Activated T-cell treated with anti-CD3 and anti-CD28 coated beads, Interleukin-2, amount 50 U/mL, for 4 hours (primary cell): Measurements from ENCODE around the gene BTBD9. TPM values are rescaled to one million over a fixed set of nuclear protein-coding genes. Genes with fewer than 3 reads are reported as not detected.

ENCODE experiments used
- ATAC-seq, 2 donors: fragments of 200-7000 bp; cut with Tn5 transposase; one replicate each; pipeline ENCODE4 v1.10.0; 2021
- DNase-seq: peaks from one replicate; pipeline ENCODE4 v3.0.0-alpha.2; 2020
- H3K27me3 Mint-ChIP-seq: one replicate; pipeline ENCODE4 v1.8.0; 2021; ENCODE audit warnings: low read depth, mixed read lengths
- H3K36me3 Mint-ChIP-seq: one replicate; pipeline ENCODE4 v1.8.0; 2022; ENCODE audit warnings: mixed read lengths; ENCODE audit not compliant: insufficient read depth
- H3K4me1 Mint-ChIP-seq: one replicate; pipeline ENCODE4 v1.8.0; 2021; ENCODE audit warnings: low read depth, mixed read lengths
- H3K4me3 Mint-ChIP-seq: one replicate; pipeline ENCODE4 v1.8.0; 2021; ENCODE audit warnings: mild to moderate bottlenecking, moderate library complexity, mixed read lengths
- H3K9me3 Mint-ChIP-seq: one replicate; pipeline ENCODE4 v1.8.0; 2021; ENCODE audit warnings: mixed read lengths
- total RNA-seq, 3 donors: library from RNA; stranded (reverse); gene quantifications; one replicate each; pipeline ENCODE4 v1.2.1, GENCODE V29; 2021

The BTBD9 gene
- total RNA-seq, 3 donors from 2014 or later: 13.1 to 22.9 (median 15.5) TPM

GRCh38 chr6:38573801-38574395 is 65.8 kb downstream of the BTBD9 start:
- DNase-seq (no peak), ATAC-seq (no peak)
- H3K9me3 Mint-ChIP-seq: no peaks in the 10 kb centered on the region
- peaks cover 34% of the 10 kb centered on the region for H3K36me3 Mint-ChIP-seq
- no peaks in the 10 kb centered on the region for H3K27me3 Mint-ChIP-seq
- H3K4me1 Mint-ChIP-seq: peaks cover 22% of the 10 kb centered on the region
- H3K4me3 Mint-ChIP-seq: no peak overlapping the region

GRCh38 chr6:38572186-38572813 is 67.4 kb downstream of the BTBD9 start:
- DNase-seq (no peak), ATAC-seq (peak; percentile 98)
- H3K27me3 Mint-ChIP-seq: no peaks in the 10 kb centered on the region
- peaks cover 20% of the 10 kb centered on the region for H3K4me1 Mint-ChIP-seq
- no peaks in the 10 kb centered on the region for H3K9me3 Mint-ChIP-seq
- peak overlapping the region; percentile 47 for H3K4me3 Mint-ChIP-seq
- peaks cover 31% of the 10 kb centered on the region for H3K36me3 Mint-ChIP-seq

- DNase-seq (no peak), ATAC-seq (peak in 1 of 2 donors; percentile 14)
- Mint-ChIP-seq H3K4me3 (peak overlapping the region; percentile 47), H3K36me3 (peaks cover 27% of the 10 kb centered on the region), H3K27me3 (no peaks in the 10 kb centered on the region), H3K4me1 (peaks cover 20% of the 10 kb centered on the region), H3K9me3 (no peaks in the 10 kb centered on the region)
Observed at GRCh38 chr6:38571721-38572120, 68.0 kb downstream of the BTBD9 start.

- no peak overlapping the region for H3K4me3 Mint-ChIP-seq
- ATAC-seq (no peak), DNase-seq (no peak)
- H3K27me3 Mint-ChIP-seq: no peaks in the 10 kb centered on the region
- H3K36me3 Mint-ChIP-seq: peaks cover 23% of the 10 kb centered on the region
- H3K9me3 Mint-ChIP-seq: no peaks in the 10 kb centered on the region
- peaks cover 20% of the 10 kb centered on the region for H3K4me1 Mint-ChIP-seq
Observed at GRCh38 chr6:38570750-38571149, 69.0 kb downstream of the BTBD9 start.

DNA sequence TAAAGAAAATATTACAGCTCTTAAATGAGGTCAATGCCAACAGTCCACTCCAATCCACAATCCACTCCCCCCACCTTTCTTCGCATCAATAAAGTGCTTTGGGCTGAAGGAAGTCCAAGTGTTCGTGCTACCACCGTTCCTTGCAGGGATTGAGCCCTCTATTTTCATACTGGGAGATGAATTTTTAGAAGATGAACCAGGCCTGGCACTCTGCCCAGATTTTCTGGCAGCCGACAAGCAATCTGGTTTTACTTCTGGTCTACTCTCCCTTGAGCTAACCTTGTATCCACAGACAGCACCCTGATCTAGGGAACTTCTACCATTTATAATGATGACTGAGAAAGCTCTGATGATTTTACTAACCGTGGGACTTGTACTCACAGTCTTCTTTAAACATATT is 72.3 kb downstream of the BTBD9 start:
- Mint-ChIP-seq H3K4me3 (no peak overlapping the region), H3K9me3 (no peaks in the 10 kb centered on the region), H3K4me1 (peaks cover 16% of the 10 kb centered on the region), H3K36me3 (peaks cover 9% of the 10 kb centered on the region), H3K27me3 (no peaks in the 10 kb centered on the region)
- DNase-seq (no peak), ATAC-seq (no peak)

GRCh38 chr6:38566295-38567030 is 73.3 kb downstream of the BTBD9 start:
- no peak overlapping the region for H3K4me3 Mint-ChIP-seq
- peaks cover 12% of the 10 kb centered on the region for H3K36me3 Mint-ChIP-seq
- no peaks in the 10 kb centered on the region for H3K9me3 Mint-ChIP-seq
- peaks cover 6% of the 10 kb centered on the region for H3K4me1 Mint-ChIP-seq
- DNase-seq (no peak), ATAC-seq (no peak)
- H3K27me3 Mint-ChIP-seq: no peaks in the 10 kb centered on the region

DNA sequence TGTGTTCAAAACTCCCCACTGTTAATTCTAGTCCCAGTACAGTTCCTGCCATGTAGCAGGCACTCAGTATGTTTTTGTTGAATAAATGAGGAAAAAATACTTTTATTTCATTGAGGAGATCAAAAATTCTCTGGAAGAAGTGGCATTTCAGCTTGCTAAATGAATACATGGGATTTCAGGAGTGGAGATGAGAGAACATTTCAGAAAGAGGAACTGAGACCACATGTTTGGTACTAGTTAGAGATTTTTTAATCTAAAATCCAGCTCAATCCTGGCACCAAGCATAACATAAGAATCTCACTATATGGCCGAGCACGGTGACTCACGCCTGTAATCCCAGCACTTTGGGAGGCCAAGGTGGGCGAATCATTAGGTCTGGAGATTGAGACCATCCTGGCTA is 75.4 kb downstream of the BTBD9 start:
- peaks cover 2% of the 10 kb centered on the region for H3K4me1 Mint-ChIP-seq
- no peak for ATAC-seq

GRCh38 chr6:38555606-38556005 is 84.1 kb downstream of the BTBD9 start:
- H3K4me3 Mint-ChIP-seq: no peak overlapping the region

More for the DNA sequence above, 75.4 kb downstream of the BTBD9 start:
- H3K4me3 Mint-ChIP-seq: no peak overlapping the region
- H3K36me3 Mint-ChIP-seq: peaks cover 15% of the 10 kb centered on the region
- no peaks in the 10 kb centered on the region for H3K9me3 Mint-ChIP-seq
- H3K27me3 Mint-ChIP-seq: no peaks in the 10 kb centered on the region
- no peak for DNase-seq

DNA sequence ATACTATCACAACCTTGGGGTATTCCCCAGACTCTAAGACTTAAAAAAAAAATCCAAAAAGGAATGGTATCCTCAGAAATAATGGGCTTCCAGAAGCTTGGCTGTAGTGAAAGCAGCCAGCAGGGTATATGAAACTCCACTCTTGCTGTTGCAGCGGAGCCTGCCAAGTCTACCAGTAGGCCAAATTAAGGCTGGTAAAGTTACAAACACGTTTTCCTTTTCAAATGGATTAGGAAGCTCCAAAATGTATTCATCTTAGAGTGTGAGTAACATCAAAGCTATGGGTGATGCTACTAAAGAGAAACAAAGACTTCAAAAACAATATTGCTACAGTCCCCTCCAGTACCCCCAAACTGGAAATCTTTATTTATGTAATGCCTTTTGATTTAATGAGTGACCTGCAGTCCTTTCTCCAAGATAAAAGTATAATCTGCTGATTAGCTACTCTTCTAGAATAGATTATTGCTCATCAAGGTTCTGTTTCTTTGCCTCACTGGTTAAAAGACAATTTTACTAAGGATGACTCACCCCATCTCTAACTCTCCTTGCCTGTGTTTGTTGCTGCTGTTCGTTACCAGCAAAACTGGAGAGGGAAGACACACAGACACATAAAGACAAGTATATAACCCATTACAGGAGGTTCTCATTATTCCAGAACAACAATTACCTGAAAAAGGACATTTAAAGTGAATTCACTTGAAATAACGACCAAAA is 84.9 kb downstream of the BTBD9 start:
- peaks cover 3% of the 10 kb centered on the region for H3K4me1 Mint-ChIP-seq
- no peaks in the 10 kb centered on the region for H3K9me3 Mint-ChIP-seq
- no peak overlapping the region for H3K4me3 Mint-ChIP-seq
- no peaks in the 10 kb centered on the region for H3K27me3 Mint-ChIP-seq
- DNase-seq: no peak
- H3K36me3 Mint-ChIP-seq: peaks cover 6% of the 10 kb centered on the region
- no peak for ATAC-seq

More at GRCh38 chr6:38555606-38556005, 84.1 kb downstream of the BTBD9 start:
- Mint-ChIP-seq H3K36me3 (peaks cover 7% of the 10 kb centered on the region), H3K9me3 (no peaks in the 10 kb centered on the region), H3K27me3 (no peaks in the 10 kb centered on the region), H3K4me1 (peaks cover 3% of the 10 kb centered on the region)
- no peak for ATAC-seq
- no peak for DNase-seq

DNA sequence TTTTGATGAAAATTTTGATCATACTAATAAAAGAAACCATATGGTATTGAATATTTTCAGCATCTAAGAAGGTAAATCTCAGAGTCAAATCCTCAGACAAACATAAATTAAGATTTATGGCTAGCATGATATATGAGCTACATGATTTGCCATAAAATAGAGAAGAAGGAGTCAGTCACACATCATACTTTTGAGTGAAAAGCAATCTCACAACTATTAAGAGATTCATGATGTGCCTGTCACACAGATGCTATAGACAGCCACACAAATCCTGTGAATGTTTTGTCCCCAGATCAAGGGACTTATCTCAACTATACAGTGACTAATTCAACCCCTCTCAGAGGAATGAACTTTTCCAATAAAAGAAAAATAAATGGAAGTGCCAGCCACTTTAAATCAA is 85.7 kb downstream of the BTBD9 start:
- no peak for ATAC-seq
- peaks cover 2% of the 10 kb centered on the region for H3K36me3 Mint-ChIP-seq
- no peaks in the 10 kb centered on the region for H3K9me3 Mint-ChIP-seq
- no peak overlapping the region for H3K4me3 Mint-ChIP-seq
- no peaks in the 10 kb centered on the region for H3K27me3 Mint-ChIP-seq
- no peak for DNase-seq
- H3K4me1 Mint-ChIP-seq: peaks cover 3% of the 10 kb centered on the region

DNA sequence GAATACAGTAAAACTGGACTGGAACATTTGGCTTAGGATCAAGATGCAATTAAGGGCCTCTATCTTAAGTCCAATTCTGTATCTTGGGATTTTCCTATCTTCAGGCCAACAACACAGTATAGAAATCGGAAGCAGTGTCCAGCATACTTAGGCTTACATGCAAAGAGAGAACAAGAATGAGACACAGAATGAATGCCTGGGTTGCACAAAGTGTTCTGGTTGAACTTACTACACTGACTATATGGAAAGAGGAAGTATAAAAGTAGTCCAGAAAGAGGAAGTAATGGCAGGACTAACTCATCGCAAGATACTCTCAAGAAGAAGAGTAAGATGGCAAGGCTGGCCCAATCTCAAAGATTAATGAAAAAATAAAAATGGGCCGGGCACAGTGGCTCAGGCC is 87.6 kb downstream of the BTBD9 start:
- H3K27me3 Mint-ChIP-seq: no peaks in the 10 kb centered on the region
- no peaks in the 10 kb centered on the region for H3K9me3 Mint-ChIP-seq
- peaks cover 3% of the 10 kb centered on the region for H3K4me1 Mint-ChIP-seq
- no peak for ATAC-seq
- DNase-seq: no peak
- H3K4me3 Mint-ChIP-seq: no peak overlapping the region
- H3K36me3 Mint-ChIP-seq: peaks cover 9% of the 10 kb centered on the region

DNA sequence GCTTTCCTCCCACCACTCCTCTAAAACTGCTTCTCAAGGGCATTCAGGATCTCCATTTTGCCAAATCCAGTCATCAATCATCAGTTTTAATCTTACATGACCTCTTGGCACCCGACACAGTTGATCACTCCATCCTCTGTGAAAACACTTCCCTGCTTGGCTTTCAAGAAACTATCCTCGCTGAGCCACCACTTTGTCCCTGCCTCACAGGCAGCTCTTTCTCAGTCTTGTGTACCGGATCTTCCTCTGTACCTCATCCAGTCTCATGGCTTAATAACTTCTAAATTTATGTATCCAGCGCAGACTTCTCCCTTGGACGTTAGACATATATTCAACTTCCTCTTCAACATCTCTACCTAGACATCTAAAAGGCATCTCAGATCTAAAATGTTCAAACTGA is 89.9 kb downstream of the BTBD9 start:
- no peaks in the 10 kb centered on the region for H3K9me3 Mint-ChIP-seq
- H3K4me1 Mint-ChIP-seq: no peaks in the 10 kb centered on the region
- H3K36me3 Mint-ChIP-seq: peaks cover 9% of the 10 kb centered on the region

DNA sequence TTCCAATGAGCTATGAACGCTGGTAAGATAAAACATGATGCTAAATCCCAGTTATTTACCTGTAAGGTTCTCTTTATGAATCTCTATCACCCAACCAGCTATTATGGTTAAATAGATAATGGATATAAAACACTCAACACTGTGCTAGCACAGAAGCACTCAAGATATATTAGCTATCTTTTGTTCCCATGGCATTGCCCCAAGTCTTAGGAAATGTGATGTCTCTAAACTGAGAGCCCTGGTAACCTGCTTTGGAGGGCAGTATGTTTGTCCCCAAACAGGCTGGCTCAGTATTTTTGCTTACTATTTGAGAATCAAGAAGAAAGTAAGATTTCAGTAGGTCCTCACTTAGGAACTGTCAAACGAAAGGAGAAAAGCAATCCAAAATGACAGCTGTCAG is 90.5 kb downstream of the BTBD9 start:
- DNase-seq: no peak
- Mint-ChIP-seq H3K4me3 (no peak overlapping the region), H3K27me3 (no peaks in the 10 kb centered on the region), H3K9me3 (no peaks in the 10 kb centered on the region), H3K36me3 (peaks cover 12% of the 10 kb centered on the region), H3K4me1 (peaks cover 2% of the 10 kb centered on the region)
- ATAC-seq: no peak

More for the DNA sequence above, 89.9 kb downstream of the BTBD9 start:
- DNase-seq (no peak), ATAC-seq (no peak)
- H3K4me3 Mint-ChIP-seq: no peak overlapping the region
- no peaks in the 10 kb centered on the region for H3K27me3 Mint-ChIP-seq

GRCh38 chr6:38543022-38543421 is 96.7 kb downstream of the BTBD9 start:
- no peaks in the 10 kb centered on the region for H3K27me3 Mint-ChIP-seq
- ATAC-seq (no peak), DNase-seq (no peak)
- peaks cover 2% of the 10 kb centered on the region for H3K4me1 Mint-ChIP-seq
- H3K4me3 Mint-ChIP-seq: no peak overlapping the region
- H3K9me3 Mint-ChIP-seq: no peaks in the 10 kb centered on the region
- H3K36me3 Mint-ChIP-seq: peaks cover 8% of the 10 kb centered on the region
